ENCODE results near the gene ALDH1L2. TPM values are rescaled to one million over a fixed set of nuclear protein-coding genes. Genes with fewer than 3 reads are reported as not detected.
A peak's percentile ranks its signal among the peaks of the same experiment; 100 is the strongest.

The ALDH1L2 gene
- total RNA-seq, 1 donor from 2014 or later, result 3.0 TPM

DNA sequence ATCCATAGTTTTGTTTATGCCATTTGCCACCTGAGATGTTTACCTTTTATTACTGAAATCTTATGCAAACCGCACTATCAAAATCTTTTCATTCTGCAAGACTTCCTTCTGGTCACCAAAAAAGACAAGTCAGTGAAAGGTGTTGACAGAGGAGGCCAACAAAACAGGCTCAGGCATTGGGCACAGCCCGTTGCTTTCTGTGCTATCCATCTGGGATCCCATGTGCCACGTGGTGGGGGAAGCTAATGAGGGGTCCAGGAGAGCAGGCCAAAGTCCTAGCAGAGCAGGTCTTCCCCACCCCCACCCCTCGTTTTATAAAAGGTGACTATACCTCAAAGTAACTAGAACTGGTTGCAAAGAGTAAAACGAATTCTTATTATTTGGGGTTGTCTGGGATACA, 1.2 kb downstream of the ALDH1L2 start:
- no peak for TF ChIP-seq CTCF (IDR thresholded peaks at IDR 0.05; ENCODE audit: borderline replicate concordance)
- Histone ChIP-seq H3K9me3 (replicated peaks) (peaks cover 4% of the 10 kb centered on the region), H3K4me1 (peaks cover 20% of the 10 kb centered on the region), H3K36me3 (no peaks in the 10 kb centered on the region), H3K27ac (replicated peaks) (peak overlapping the region; percentile 63), H3K4me3 (peak overlapping the region; percentile 71), H3K27me3 (ENCODE audit: low read depth) (peaks cover 8% of the 10 kb centered on the region)
- intact Hi-C loops (cut with micrococcal nuclease), result no loop called here
- no peak for DNase-seq

GRCh38 chr12:105078712-105079570, 5.3 kb downstream of the ALDH1L2 start:
- Histone ChIP-seq H3K27ac (replicated peaks) (no peak overlapping the region), H3K36me3 (no peaks in the 10 kb centered on the region), H3K4me3 (no peak overlapping the region), H3K9me3 (replicated peaks) (no peaks in the 10 kb centered on the region), H3K27me3 (ENCODE audit: low read depth) (peaks cover 5% of the 10 kb centered on the region), H3K4me1 (peaks cover 11% of the 10 kb centered on the region)
- DNase-seq, result no peak
- intact Hi-C loops (cut with micrococcal nuclease), result no loop called here
- TF ChIP-seq CTCF (IDR thresholded peaks at IDR 0.05; ENCODE audit: borderline replicate concordance), result no peak

- Histone ChIP-seq H3K9me3 (replicated peaks) (no peaks in the 10 kb centered on the region), H3K27ac (replicated peaks) (no peak overlapping the region), H3K4me3 (no peak overlapping the region), H3K4me1 (no peaks in the 10 kb centered on the region), H3K27me3 (ENCODE audit: low read depth) (no peaks in the 10 kb centered on the region), H3K36me3 (no peaks in the 10 kb centered on the region)
- no peak for TF ChIP-seq CTCF (IDR thresholded peaks at IDR 0.05; ENCODE audit: borderline replicate concordance)
- intact Hi-C loops (cut with micrococcal nuclease), result no loop called here
- DNase-seq, result no peak
These were observed 6.8 kb downstream of the ALDH1L2 start for GRCh38 chr12:105077435-105077834.

GRCh38 chr12:105076913-105077312, 7.3 kb downstream of the ALDH1L2 start:
- no peak for TF ChIP-seq CTCF (IDR thresholded peaks at IDR 0.05; ENCODE audit: borderline replicate concordance)
- no peak overlapping the region for H3K27ac ChIP-seq (replicated peaks)
- no peak overlapping the region for H3K4me3 ChIP-seq
- H3K36me3 ChIP-seq, result no peaks in the 10 kb centered on the region
- H3K27me3 ChIP-seq (ENCODE audit: low read depth), result no peaks in the 10 kb centered on the region
- no peak for DNase-seq
- intact Hi-C loops (cut with micrococcal nuclease), result no loop called here
- H3K9me3 ChIP-seq (replicated peaks), result no peaks in the 10 kb centered on the region
- no peaks in the 10 kb centered on the region for H3K4me1 ChIP-seq

- no peaks in the 10 kb centered on the region for H3K27me3 ChIP-seq (ENCODE audit: low read depth)
- no peak for TF ChIP-seq CTCF (IDR thresholded peaks at IDR 0.05; ENCODE audit: borderline replicate concordance)
- no peak overlapping the region for H3K4me3 ChIP-seq
- no peaks in the 10 kb centered on the region for H3K4me1 ChIP-seq
- H3K9me3 ChIP-seq (replicated peaks), result no peaks in the 10 kb centered on the region
- intact Hi-C loops (cut with micrococcal nuclease), result no loop called here
- H3K27ac ChIP-seq (replicated peaks), result no peak overlapping the region
- DNase-seq, result no peak
- no peaks in the 10 kb centered on the region for H3K36me3 ChIP-seq
These were observed 8.2 kb downstream of the ALDH1L2 start for GRCh38 chr12:105076098-105076497.
